Activated CD8-positive, alpha-beta T cell treated with anti-CD3 and anti-CD28 coated beads for 36 hours (primary cell): Measurements from ENCODE around the gene EIF3L. TPM values are rescaled to one million over a fixed set of nuclear protein-coding genes. Genes with fewer than 3 reads are reported as not detected.

ENCODE experiments used
- ATAC-seq: fragments of 200-7000 bp; cut with Tn5 transposase; one replicate; pipeline ENCODE4 v1.10.0; 2021; ENCODE audit warnings: mild to moderate bottlenecking, moderate library complexity
- CTCF ChIA-PET: fragments of 350-600 bp; sonication (Branson Sonifier 250); formaldehyde crosslinking; loops from one replicate; lab custom pipeline; 2021; ENCODE audit warnings: antibody characterized with exemption; lab: Charles Lee
- POLR2A ChIA-PET: fragments of 350-600 bp; sonication (Branson Sonifier 250); formaldehyde crosslinking; loops from one replicate; lab custom pipeline; 2021; ENCODE audit warnings: antibody characterized with exemption; lab: Charles Lee
- DNase-seq: peaks from one replicate; pipeline ENCODE4 v3.0.0-alpha.2; 2020
- H3K27ac Mint-ChIP-seq: one replicate; pipeline ENCODE4 v1.8.0; 2021; ENCODE audit warnings: mild to moderate bottlenecking, mixed read lengths
- H3K27me3 Mint-ChIP-seq: one replicate; pipeline ENCODE4 v1.8.0; 2021; ENCODE audit warnings: mixed read lengths
- H3K36me3 Mint-ChIP-seq: one replicate; pipeline ENCODE4 v1.8.0; 2021; ENCODE audit warnings: low read depth, mixed read lengths
- H3K4me1 Mint-ChIP-seq: one replicate; pipeline ENCODE4 v1.8.0; 2021; ENCODE audit warnings: low read depth, mixed read lengths
- H3K4me3 Mint-ChIP-seq: one replicate; pipeline ENCODE4 v1.8.0; 2021; ENCODE audit warnings: mild to moderate bottlenecking, moderate library complexity, mixed read lengths
- H3K9me3 Mint-ChIP-seq: one replicate; pipeline ENCODE4 v1.8.0; 2021; ENCODE audit warnings: mixed read lengths
- CTCF ChIP-seq: fragments of 200-600 bp; IDR thresholded peaks from one replicate; pipeline ENCODE4 v1.8.0; 2022; ENCODE audit warnings: antibody characterized with exemption, mild to moderate bottlenecking
- intact Hi-C: fragments of 100-400 bp; cut with micrococcal nuclease; formaldehyde crosslinking; loops from one replicate; pipeline ENCODE4 v1.10.0; 2022
- total RNA-seq, 2 experiments: library from RNA; stranded (reverse); gene quantifications; one replicate each; pipeline ENCODE4 v1.2.3, GENCODE V29; 2021

The EIF3L gene
- total RNA-seq, 2 experiments from 2014 or later: 687 to 694 TPM

DNA sequence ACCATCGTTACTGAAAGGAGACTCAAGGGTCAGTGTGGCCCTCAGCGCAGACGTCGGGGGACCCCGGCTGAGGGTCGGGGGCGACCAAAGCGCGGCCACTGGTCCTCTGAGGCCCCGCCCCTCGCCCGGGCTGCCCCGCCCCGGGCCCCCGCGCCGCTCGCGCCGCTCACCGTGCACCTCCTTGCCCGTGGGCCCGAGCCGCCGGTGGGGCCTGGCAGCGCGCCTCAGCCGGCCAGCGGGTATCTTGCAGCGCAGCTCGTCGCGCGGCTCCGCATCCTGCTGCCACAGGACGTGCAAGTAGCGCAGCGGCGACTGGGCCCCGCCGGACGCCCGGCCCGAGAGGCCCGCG, 5.5 kb upstream of the EIF3L start:
- H3K27ac Mint-ChIP-seq: peak overlapping the region; percentile 87
- TF ChIP-seq CTCF: no peak
- H3K9me3 Mint-ChIP-seq: no peaks in the 10 kb centered on the region
- CTCF ChIA-PET: interaction anchor here (0.8 to 1.7 kb wide), 7 partner anchors 9 to 236 kb away, joined by 3 to 10 read pairs (median 3); partner anchors contain the start of genes GCAT and GGA1
- POLR2A ChIA-PET: interaction anchor here (0.7 to 1.8 kb wide), 8 partner anchors 9 to 236 kb away, joined by 3 to 5 read pairs (median 3); partner anchors contain the start of gene PDXP
- H3K4me1 Mint-ChIP-seq: peaks cover 22% of the 10 kb centered on the region
- H3K27me3 Mint-ChIP-seq: no peaks in the 10 kb centered on the region
- intact Hi-C loops: no loop called here
- H3K4me3 Mint-ChIP-seq: peak overlapping the region; percentile 89
- ATAC-seq (peak; percentile 38), DNase-seq (peak; percentile 62)
- peaks cover 15% of the 10 kb centered on the region for H3K36me3 Mint-ChIP-seq

DNA sequence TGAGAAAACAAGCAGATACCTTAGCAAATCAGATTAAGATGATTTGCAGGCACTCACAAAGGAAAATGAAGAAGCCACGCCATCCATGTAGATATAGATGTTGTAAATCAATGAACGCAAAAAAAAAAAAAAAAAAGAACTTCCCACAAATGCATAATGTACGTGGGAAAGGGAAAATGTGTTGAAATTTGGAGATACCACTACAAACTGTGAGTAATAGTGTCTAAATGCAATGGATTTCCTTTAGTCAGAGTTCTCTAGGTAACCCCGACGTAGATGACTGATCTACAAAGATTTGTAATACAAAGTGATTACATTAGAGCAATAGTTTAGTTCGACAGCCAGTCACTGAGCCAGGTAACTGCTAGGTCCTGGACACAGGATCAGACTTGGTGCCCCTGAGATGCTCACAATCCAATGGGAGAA, 4.3 kb upstream of the EIF3L start:
- ATAC-seq (no peak), DNase-seq (no peak)
- no peaks in the 10 kb centered on the region for H3K27me3 Mint-ChIP-seq
- no peaks in the 10 kb centered on the region for H3K9me3 Mint-ChIP-seq
- H3K4me1 Mint-ChIP-seq: peaks cover 23% of the 10 kb centered on the region
- H3K27ac Mint-ChIP-seq: peak overlapping the region; percentile 80
- ChIA-PET POLR2A (interaction anchor here (1.4 kb wide), 1 partner anchor 21 kb away, joined by 3 read pairs; no protein-coding TSS in a partner anchor), CTCF (interaction anchor here (1.0 to 1.7 kb wide), 4 partner anchors 19 to 237 kb away, joined by 3 to 10 read pairs (median 4); partner anchors contain the start of genes GCAT and GGA1)
- no peak for TF ChIP-seq CTCF
- peaks cover 23% of the 10 kb centered on the region for H3K36me3 Mint-ChIP-seq
- intact Hi-C loops: no loop called here
- H3K4me3 Mint-ChIP-seq: peak overlapping the region; percentile 76

- DNase-seq (no peak), ATAC-seq (no peak)
- Mint-ChIP-seq H3K27ac (no peak overlapping the region), H3K4me3 (peak overlapping the region; percentile 2), H3K9me3 (no peaks in the 10 kb centered on the region), H3K27me3 (no peaks in the 10 kb centered on the region), H3K4me1 (peaks cover 34% of the 10 kb centered on the region), H3K36me3 (peaks cover 34% of the 10 kb centered on the region)
- POLR2A ChIA-PET: no interaction called here
- intact Hi-C loops: no loop called here
- CTCF ChIA-PET: no interaction called here
- no peak for TF ChIP-seq CTCF
These were observed 2.8 kb upstream of the EIF3L start for GRCh38 chr22:37846433-37846832.

- CTCF ChIA-PET: interaction anchor here (1.3 to 1.7 kb wide), 2 partner anchors 10 to 15 kb away, joined by 4 to 15 read pairs; no protein-coding TSS in a partner anchor
- no peak for TF ChIP-seq CTCF
- Mint-ChIP-seq H3K36me3 (peaks cover 46% of the 10 kb centered on the region), H3K27me3 (no peaks in the 10 kb centered on the region), H3K9me3 (no peaks in the 10 kb centered on the region), H3K27ac (peak overlapping the region; percentile 98), H3K4me1 (peaks cover 37% of the 10 kb centered on the region), H3K4me3 (peak overlapping the region; percentile 86)
- ATAC-seq (no peak), DNase-seq (peak; percentile 60)
- POLR2A ChIA-PET: interaction anchor here (1.3 to 2.5 kb wide), 3 partner anchors 14 to 30 kb away, joined by 3 to 8 read pairs (median 6); no protein-coding TSS in a partner anchor
- intact Hi-C loops: no loop called here
These were observed 581 bp upstream of the EIF3L start for GRCh38 chr22:37848587-37849088.

- peaks cover 52% of the 10 kb centered on the region for H3K4me1 Mint-ChIP-seq
- no peak for DNase-seq
- peak overlapping the region; percentile 86 for H3K4me3 Mint-ChIP-seq
These were observed 1.6 kb downstream of the EIF3L start for GRCh38 chr22:37850801-37851200.

More at GRCh38 chr22:37850801-37851200, 1.6 kb downstream of the EIF3L start:
- ChIA-PET POLR2A (interaction anchor here (1.0 to 2.5 kb wide), 2 partner anchors 12 to 173 kb away, joined by 3 to 8 read pairs; no protein-coding TSS in a partner anchor), CTCF (interaction anchor here (1.7 kb wide), 1 partner anchor 13 kb away, joined by 15 read pairs; no protein-coding TSS in a partner anchor)
- ATAC-seq: no peak
- Mint-ChIP-seq H3K27ac (peak overlapping the region; percentile 52), H3K9me3 (no peaks in the 10 kb centered on the region), H3K27me3 (no peaks in the 10 kb centered on the region), H3K36me3 (peaks cover 61% of the 10 kb centered on the region)
- intact Hi-C loops: no loop called here
- TF ChIP-seq CTCF: no peak
